ENCODE measurements around the gene FHIT.

FHIT gene

DNA sequence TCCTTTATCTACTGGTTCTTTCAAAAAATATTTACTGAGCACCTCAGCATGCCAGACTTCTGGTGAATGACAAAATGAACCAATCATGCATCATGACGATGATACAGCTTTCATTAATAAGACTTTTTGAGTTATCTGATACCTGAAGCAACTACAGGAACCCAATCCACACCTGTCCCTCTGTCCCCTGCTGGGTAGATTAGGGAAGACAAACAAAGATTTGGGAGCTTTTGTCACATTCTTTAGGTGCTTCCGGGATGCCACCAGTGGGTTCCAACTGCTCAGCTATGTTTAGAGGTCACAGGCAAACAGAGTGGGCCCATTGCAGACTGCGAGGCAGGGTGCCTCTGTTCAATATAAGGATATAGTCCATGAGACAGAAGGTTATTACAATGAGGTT is 1180.9 kb downstream of the FHIT start:
- Histone ChIP-seq H3K36me3 (ENCODE audit: control insufficient read depth in 1 of 2, insufficient read depth in 2 of 2, low read length in 2 of 2) (no peaks in the 10 kb centered on the region), H3K27me3 (ENCODE audit: control insufficient read depth in 1 of 2, insufficient read depth in 2 of 2, low read length in 2 of 2) (no peaks in the 10 kb centered on the region), H3K4me1 (ENCODE audit: control insufficient read depth in 1 of 2, insufficient read depth in 2 of 2, low read length in 2 of 2) (no peaks in the 10 kb centered on the region), H3K4me3 (ENCODE audit: low read depth in 1 of 2, low read length in 2 of 2) (no peak overlapping the region), H3K9ac (ENCODE audit: low read depth in 1 of 2, low read length in 2 of 2) (no peak overlapping the region), H3K27ac (ENCODE audit: low read depth, low read length) (no peak overlapping the region), H3K9me3 (ENCODE audit: control insufficient read depth in 1 of 2, low read length in 2 of 2) (no peaks in the 10 kb centered on the region)

DNA sequence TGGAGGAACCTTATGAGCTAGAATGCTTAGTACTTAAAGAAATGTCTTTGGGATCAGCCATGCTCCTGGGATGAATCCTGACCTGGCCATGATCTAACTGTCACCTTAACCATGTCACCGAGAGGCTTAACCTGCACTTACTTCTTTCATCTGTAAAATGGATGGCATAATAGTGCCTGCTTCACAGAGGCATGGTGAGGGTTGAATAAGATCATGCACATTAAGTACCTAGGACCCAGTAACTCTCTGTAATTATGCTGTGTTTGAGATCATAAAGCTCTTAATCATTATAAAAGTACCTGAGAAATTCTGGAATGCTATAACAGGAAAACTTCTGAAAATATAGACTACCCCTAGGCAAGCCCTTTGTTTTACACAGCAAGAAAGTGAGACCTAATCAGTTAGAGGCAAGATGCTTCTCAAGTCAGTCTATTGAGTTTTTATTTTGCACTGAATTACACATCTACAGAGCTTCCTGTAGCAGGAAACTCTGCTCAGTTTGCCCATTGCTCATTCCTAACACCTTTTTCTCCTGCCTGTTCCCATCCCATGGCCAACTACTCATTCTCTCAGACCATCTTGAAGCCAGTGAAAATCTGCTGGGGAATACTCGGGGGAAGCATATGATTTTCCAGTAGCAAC is 1185.9 kb downstream of the FHIT start:
- no peaks in the 10 kb centered on the region for H3K27me3 ChIP-seq (ENCODE audit: control insufficient read depth in 1 of 2, insufficient read depth in 2 of 2, low read length in 2 of 2)
- no peaks in the 10 kb centered on the region for H3K4me1 ChIP-seq (ENCODE audit: control insufficient read depth in 1 of 2, insufficient read depth in 2 of 2, low read length in 2 of 2)
- no peak overlapping the region for H3K27ac ChIP-seq (ENCODE audit: low read depth, low read length)

GRCh38 chr3:60064210-60065178 is 1186.8 kb downstream of the FHIT start:
- Histone ChIP-seq H3K4me3 (ENCODE audit: low read depth in 1 of 2, low read length in 2 of 2) (no peak overlapping the region), H3K4me1 (ENCODE audit: control insufficient read depth in 1 of 2, insufficient read depth in 2 of 2, low read length in 2 of 2) (no peaks in the 10 kb centered on the region), H3K27me3 (ENCODE audit: control insufficient read depth in 1 of 2, insufficient read depth in 2 of 2, low read length in 2 of 2) (no peaks in the 10 kb centered on the region)

More for the DNA sequence above, 1185.9 kb downstream of the FHIT start:
- no peaks in the 10 kb centered on the region for H3K36me3 ChIP-seq (ENCODE audit: control insufficient read depth in 1 of 2, insufficient read depth in 2 of 2, low read length in 2 of 2)
- no peak overlapping the region for H3K4me3 ChIP-seq (ENCODE audit: low read depth in 1 of 2, low read length in 2 of 2)
- H3K9me3 ChIP-seq (ENCODE audit: control insufficient read depth in 1 of 2, low read length in 2 of 2), result no peaks in the 10 kb centered on the region
- no peak overlapping the region for H3K9ac ChIP-seq (ENCODE audit: low read depth in 1 of 2, low read length in 2 of 2)

GRCh38 chr3:60056404-60056803 is 1194.8 kb downstream of the FHIT start:
- no peaks in the 10 kb centered on the region for H3K36me3 ChIP-seq (ENCODE audit: control insufficient read depth in 1 of 2, insufficient read depth in 2 of 2, low read length in 2 of 2)
- H3K9me3 ChIP-seq (ENCODE audit: control insufficient read depth in 1 of 2, low read length in 2 of 2), result no peaks in the 10 kb centered on the region
- no peaks in the 10 kb centered on the region for H3K27me3 ChIP-seq (ENCODE audit: control insufficient read depth in 1 of 2, insufficient read depth in 2 of 2, low read length in 2 of 2)
- no peak overlapping the region for H3K27ac ChIP-seq (ENCODE audit: low read depth, low read length)
- no peak overlapping the region for H3K4me3 ChIP-seq (ENCODE audit: low read depth in 1 of 2, low read length in 2 of 2)
- no peaks in the 10 kb centered on the region for H3K4me1 ChIP-seq (ENCODE audit: control insufficient read depth in 1 of 2, insufficient read depth in 2 of 2, low read length in 2 of 2)
- H3K9ac ChIP-seq (ENCODE audit: low read depth in 1 of 2, low read length in 2 of 2), result no peak overlapping the region

More at GRCh38 chr3:60064210-60065178, 1186.8 kb downstream of the FHIT start:
- Histone ChIP-seq H3K9me3 (ENCODE audit: control insufficient read depth in 1 of 2, low read length in 2 of 2) (no peaks in the 10 kb centered on the region), H3K9ac (ENCODE audit: low read depth in 1 of 2, low read length in 2 of 2) (no peak overlapping the region), H3K27ac (ENCODE audit: low read depth, low read length) (no peak overlapping the region), H3K36me3 (ENCODE audit: control insufficient read depth in 1 of 2, insufficient read depth in 2 of 2, low read length in 2 of 2) (no peaks in the 10 kb centered on the region)

- Histone ChIP-seq H3K27ac (ENCODE audit: low read depth, low read length) (no peak overlapping the region), H3K9ac (ENCODE audit: low read depth in 1 of 2, low read length in 2 of 2) (no peak overlapping the region), H3K27me3 (ENCODE audit: control insufficient read depth in 1 of 2, insufficient read depth in 2 of 2, low read length in 2 of 2) (no peaks in the 10 kb centered on the region), H3K36me3 (ENCODE audit: control insufficient read depth in 1 of 2, insufficient read depth in 2 of 2, low read length in 2 of 2) (no peaks in the 10 kb centered on the region), H3K9me3 (ENCODE audit: control insufficient read depth in 1 of 2, low read length in 2 of 2) (no peaks in the 10 kb centered on the region), H3K4me3 (ENCODE audit: low read depth in 1 of 2, low read length in 2 of 2) (no peak overlapping the region), H3K4me1 (ENCODE audit: control insufficient read depth in 1 of 2, insufficient read depth in 2 of 2, low read length in 2 of 2) (no peaks in the 10 kb centered on the region)
These were observed 1195.5 kb downstream of the FHIT start for GRCh38 chr3:60055765-60056164.

DNA sequence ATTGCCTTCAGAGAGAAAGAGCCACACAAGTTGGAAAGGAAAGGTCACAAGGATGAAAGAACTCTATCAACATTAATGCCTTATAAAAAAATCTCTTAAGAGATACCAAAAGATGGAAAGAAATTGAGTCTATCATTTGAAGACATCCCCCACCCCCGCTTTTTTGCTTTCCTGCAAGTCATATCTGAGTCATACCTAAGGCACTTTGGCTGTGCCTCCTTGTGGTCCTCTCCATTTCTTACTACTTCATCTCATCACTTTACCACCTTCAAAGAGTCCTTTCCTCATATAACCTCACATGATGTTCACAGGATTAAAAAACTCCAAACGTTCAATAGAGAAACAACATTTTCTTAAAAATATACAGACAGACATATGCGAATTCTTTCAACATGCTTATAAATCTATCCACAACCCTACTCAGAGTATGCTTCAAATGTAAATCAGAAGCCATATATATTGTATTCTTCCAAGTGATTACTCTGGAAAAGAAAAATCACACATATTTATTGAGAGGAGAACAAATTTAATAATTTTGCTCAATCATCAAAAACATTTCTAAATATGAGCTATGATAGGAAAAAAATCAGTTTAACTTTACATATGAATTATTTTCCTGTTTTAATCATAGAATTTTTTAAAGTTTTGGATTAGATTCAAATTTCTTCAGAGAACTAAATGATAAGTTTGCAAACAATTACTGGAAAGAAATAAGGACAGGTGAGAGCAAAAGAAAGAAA is 1197.6 kb downstream of the FHIT start:
- Histone ChIP-seq H3K9me3 (ENCODE audit: control insufficient read depth in 1 of 2, low read length in 2 of 2) (no peaks in the 10 kb centered on the region), H3K4me1 (ENCODE audit: control insufficient read depth in 1 of 2, insufficient read depth in 2 of 2, low read length in 2 of 2) (no peaks in the 10 kb centered on the region), H3K36me3 (ENCODE audit: control insufficient read depth in 1 of 2, insufficient read depth in 2 of 2, low read length in 2 of 2) (no peaks in the 10 kb centered on the region), H3K27ac (ENCODE audit: low read depth, low read length) (no peak overlapping the region), H3K27me3 (ENCODE audit: control insufficient read depth in 1 of 2, insufficient read depth in 2 of 2, low read length in 2 of 2) (no peaks in the 10 kb centered on the region), H3K4me3 (ENCODE audit: low read depth in 1 of 2, low read length in 2 of 2) (no peak overlapping the region), H3K9ac (ENCODE audit: low read depth in 1 of 2, low read length in 2 of 2) (no peak overlapping the region)

- H3K9ac ChIP-seq (ENCODE audit: low read depth in 1 of 2, low read length in 2 of 2), result no peak overlapping the region
These were observed 1202.8 kb downstream of the FHIT start for GRCh38 chr3:60048447-60048848.

DNA sequence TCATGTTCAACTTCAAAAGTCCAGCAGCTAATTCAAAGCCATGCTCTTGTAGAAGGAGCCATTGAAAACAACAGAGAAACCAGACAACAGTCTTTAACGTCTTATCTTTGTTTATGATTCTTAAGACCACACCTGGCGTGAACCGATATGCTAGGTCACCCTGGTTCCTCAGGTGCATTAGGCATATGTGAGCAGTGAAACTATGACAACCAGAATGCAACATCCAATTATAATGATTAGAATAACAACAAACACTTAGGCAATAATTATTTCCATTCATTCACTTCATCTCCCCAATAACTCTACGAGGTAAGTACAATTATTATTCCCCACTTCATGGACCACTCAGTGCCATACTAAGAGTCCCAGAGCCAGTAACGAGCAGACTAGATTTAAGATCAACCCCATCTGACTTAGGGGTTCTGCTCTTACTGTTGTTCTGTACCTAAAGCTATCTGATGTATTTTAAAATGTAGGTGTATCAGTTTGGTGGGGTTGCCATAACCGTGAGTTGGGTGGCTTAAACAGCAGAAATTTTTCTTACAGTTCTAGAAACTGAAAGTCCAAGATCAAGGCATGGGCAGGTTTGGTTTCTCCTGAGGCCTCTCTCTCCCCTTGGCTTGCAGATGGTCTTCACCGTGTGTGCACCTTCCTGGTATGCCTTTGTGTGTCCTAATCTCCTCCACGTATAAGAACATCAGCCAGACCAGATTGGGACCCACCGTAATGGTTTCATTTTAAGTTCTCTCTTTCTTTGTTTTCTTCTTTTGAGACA is 1203.6 kb downstream of the FHIT start:
- H3K4me3 ChIP-seq (ENCODE audit: low read depth in 1 of 2, low read length in 2 of 2), result no peak overlapping the region
- H3K27ac ChIP-seq (ENCODE audit: low read depth, low read length), result no peak overlapping the region
- no peaks in the 10 kb centered on the region for H3K9me3 ChIP-seq (ENCODE audit: control insufficient read depth in 1 of 2, low read length in 2 of 2)
- H3K27me3 ChIP-seq (ENCODE audit: control insufficient read depth in 1 of 2, insufficient read depth in 2 of 2, low read length in 2 of 2), result no peaks in the 10 kb centered on the region
- H3K9ac ChIP-seq (ENCODE audit: low read depth in 1 of 2, low read length in 2 of 2), result no peak overlapping the region
- no peaks in the 10 kb centered on the region for H3K4me1 ChIP-seq (ENCODE audit: control insufficient read depth in 1 of 2, insufficient read depth in 2 of 2, low read length in 2 of 2)
- no peaks in the 10 kb centered on the region for H3K36me3 ChIP-seq (ENCODE audit: control insufficient read depth in 1 of 2, insufficient read depth in 2 of 2, low read length in 2 of 2)

More at GRCh38 chr3:60048447-60048848, 1202.8 kb downstream of the FHIT start:
- Histone ChIP-seq H3K36me3 (ENCODE audit: control insufficient read depth in 1 of 2, insufficient read depth in 2 of 2, low read length in 2 of 2) (no peaks in the 10 kb centered on the region), H3K4me3 (ENCODE audit: low read depth in 1 of 2, low read length in 2 of 2) (no peak overlapping the region), H3K9me3 (ENCODE audit: control insufficient read depth in 1 of 2, low read length in 2 of 2) (no peaks in the 10 kb centered on the region), H3K27me3 (ENCODE audit: control insufficient read depth in 1 of 2, insufficient read depth in 2 of 2, low read length in 2 of 2) (no peaks in the 10 kb centered on the region), H3K4me1 (ENCODE audit: control insufficient read depth in 1 of 2, insufficient read depth in 2 of 2, low read length in 2 of 2) (no peaks in the 10 kb centered on the region), H3K27ac (ENCODE audit: low read depth, low read length) (no peak overlapping the region)

DNA sequence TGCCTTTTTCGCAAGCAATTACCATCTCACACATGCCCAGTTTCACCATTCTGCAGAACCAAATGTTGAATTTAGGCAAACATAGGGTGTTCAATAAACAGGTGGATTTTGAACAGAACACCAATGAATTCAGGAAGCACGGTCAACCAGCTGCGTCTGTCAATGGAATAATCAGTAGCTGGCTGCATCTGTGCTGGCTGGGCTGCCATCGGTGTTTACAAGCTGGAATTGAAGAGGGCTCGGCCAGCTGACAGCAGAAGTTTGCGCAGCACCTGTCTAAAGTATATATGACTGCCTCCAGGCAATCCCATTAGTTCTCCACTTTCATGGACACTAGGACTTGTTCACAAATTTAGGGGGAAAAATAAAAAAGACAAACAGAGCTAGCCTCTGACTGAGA is 1205.0 kb downstream of the FHIT start:
- Histone ChIP-seq H3K9ac (ENCODE audit: low read depth in 1 of 2, low read length in 2 of 2) (no peak overlapping the region), H3K36me3 (ENCODE audit: control insufficient read depth in 1 of 2, insufficient read depth in 2 of 2, low read length in 2 of 2) (no peaks in the 10 kb centered on the region), H3K27me3 (ENCODE audit: control insufficient read depth in 1 of 2, insufficient read depth in 2 of 2, low read length in 2 of 2) (no peaks in the 10 kb centered on the region), H3K9me3 (ENCODE audit: control insufficient read depth in 1 of 2, low read length in 2 of 2) (no peaks in the 10 kb centered on the region), H3K27ac (ENCODE audit: low read depth, low read length) (no peak overlapping the region), H3K4me1 (ENCODE audit: control insufficient read depth in 1 of 2, insufficient read depth in 2 of 2, low read length in 2 of 2) (no peaks in the 10 kb centered on the region), H3K4me3 (ENCODE audit: low read depth in 1 of 2, low read length in 2 of 2) (no peak overlapping the region)

All from duodenal mucosa (tissue), 2 donors.